Activated CD4-positive, alpha-beta T cell treated with anti-CD3 and anti-CD28 coated beads, Interleukin-2, amount 50 U/mL, for 4 hours (primary cell): ENCODE data around the gene SLC35F3.
"Not testable (repeated sequence)": the region's sequence is repeated elsewhere in the genome, so short reads cannot be mapped to it uniquely, and the experiment has no call there.

Experiments used
- DNase-seq, 2 experiments: peaks; one replicate each; pipeline ENCODE4 v3.0.0-alpha.2; 2020

The SLC35F3 gene

GRCh38 chr1:234300096-234300495, 395.6 kb downstream of the SLC35F3 start:
- DNase-seq, result no peak

GRCh38 chr1:234301663-234302062, 397.2 kb downstream of the SLC35F3 start:
- not testable (repeated sequence) for DNase-seq

GRCh38 chr1:234302354-234302962, 398.0 kb downstream of the SLC35F3 start:
- DNase-seq, result no peak

- DNase-seq, result no peak
Observed at GRCh38 chr1:234303231-234303630, 398.8 kb downstream of the SLC35F3 start.

- no peak for DNase-seq
Observed at GRCh38 chr1:234307726-234308125, 403.2 kb downstream of the SLC35F3 start.

GRCh38 chr1:234309243-234309597, 404.7 kb downstream of the SLC35F3 start:
- no peak for DNase-seq

- peak; percentile 70 to 77 for DNase-seq
Observed at GRCh38 chr1:234309598-234310459, 405.4 kb downstream of the SLC35F3 start.

GRCh38 chr1:234310460-234310817, 406.0 kb downstream of the SLC35F3 start:
- no peak for DNase-seq

- DNase-seq, result no peak
Observed at GRCh38 chr1:234311414-234311813, 406.9 kb downstream of the SLC35F3 start.

- no peak for DNase-seq
Observed at GRCh38 chr1:234313171-234313570, 408.7 kb downstream of the SLC35F3 start.

GRCh38 chr1:234315091-234315541, 410.6 kb downstream of the SLC35F3 start:
- peak; percentile 34 to 41 for DNase-seq

- peak; percentile 51 to 61 for DNase-seq
Observed at GRCh38 chr1:234315588-234315987, 411.1 kb downstream of the SLC35F3 start.

- DNase-seq, result no peak
Observed at GRCh38 chr1:234316486-234316885, 412.0 kb downstream of the SLC35F3 start.

- DNase-seq, result no peak
Observed at GRCh38 chr1:234316937-234317336, 412.5 kb downstream of the SLC35F3 start.

- DNase-seq, result no peak
Observed at GRCh38 chr1:234320069-234320468, 415.6 kb downstream of the SLC35F3 start.

GRCh38 chr1:234320549-234320948, 416.1 kb downstream of the SLC35F3 start:
- no peak for DNase-seq

- no peak for DNase-seq
Observed at GRCh38 chr1:234321231-234321630, 416.8 kb downstream of the SLC35F3 start.

- no peak for DNase-seq
Observed at GRCh38 chr1:234322097-234322496, 417.6 kb downstream of the SLC35F3 start.

GRCh38 chr1:234322979-234323378, 418.5 kb downstream of the SLC35F3 start:
- peak; percentile 44 to 49 for DNase-seq

- no peak for DNase-seq
Observed at GRCh38 chr1:234324821-234325220, 420.3 kb downstream of the SLC35F3 start.

- DNase-seq, result peak; percentile 26
Observed at GRCh38 chr1:234325878-234326496, 421.5 kb downstream of the SLC35F3 start.

- DNase-seq, result peak; percentile 71 to 75
Observed at GRCh38 chr1:234326497-234327366, 422.3 kb downstream of the SLC35F3 start.
